OCI-LY3 (cell line): ENCODE results near the gene LRP5.

ENCODE experiments used
- H2AFZ ChIP-seq: fragments of 200-600, 300-600 bp; shearing (Covaris generic); 2 replicates; pipeline ENCODE4 v1.6.0; 2014; ENCODE audit warnings: antibody characterized with exemption, low read depth, low read length
- H3K27ac ChIP-seq: fragments of 200-600, 300-600 bp; sonication (generic); 2 replicates; pipeline ENCODE4 v1.5.1; 2014; ENCODE audit warnings: mild to moderate bottlenecking, low read length, moderate library complexity, mixed read lengths
- H3K27me3 ChIP-seq: fragments of 200-600, 300-600 bp; sonication (generic); 2 replicates; pipeline ENCODE4 v1.6.1; 2014; ENCODE audit warnings: low read depth, low read length, mixed read lengths
- H3K36me3 ChIP-seq: fragments of 200-600, 300-600 bp; sonication (generic); replicated peaks from 2 replicates; pipeline ENCODE3; 2014; ENCODE audit warnings: low read depth, low read length, mixed read lengths
- H3K4me1 ChIP-seq: fragments of 300-600, 200-600 bp; sonication (generic); 2 replicates; pipeline ENCODE4 v1.6.1; 2014; ENCODE audit warnings: low read length, mixed read lengths
- H3K4me2 ChIP-seq: fragments of 200-600, 300-600 bp; sonication (generic); 2 replicates; pipeline ENCODE4 v1.6.1; 2014; ENCODE audit warnings: low read length, mixed read lengths
- H3K4me3 ChIP-seq: fragments of 300-600, 200-600 bp; sonication (generic); 2 replicates; pipeline ENCODE4 v1.5.1; 2014; ENCODE audit warnings: antibody characterized with exemption, mild to moderate bottlenecking, low read length, moderate library complexity
- H3K79me2 ChIP-seq: fragments of 300-600, 200-600 bp; shearing (Covaris generic); 2 replicates; pipeline ENCODE4 v1.6.1; 2014; ENCODE audit warnings: mild to moderate bottlenecking, low read length, mixed read lengths
- H3K9ac ChIP-seq: fragments of 300-600, 200-600 bp; shearing (Covaris generic); 2 replicates; pipeline ENCODE4 v1.6.0; 2014; ENCODE audit warnings: mild to moderate bottlenecking, low read length, moderate library complexity
- H3K9me3 ChIP-seq: fragments of 200-600, 300-600 bp; shearing (Covaris generic); 2 replicates; pipeline ENCODE4 v1.6.1; 2014; ENCODE audit warnings: low read length, mixed read lengths; ENCODE audit not compliant: insufficient read depth
- H4K20me1 ChIP-seq: fragments of 200-600, 300-600 bp; sonication (generic); 2 replicates; pipeline ENCODE4 v1.6.1; 2016; ENCODE audit warnings: low read length, mixed read lengths; ENCODE audit not compliant: insufficient read depth
- EZH2phosphoT487 ChIP-seq: fragments of 200-600 bp; shearing (Covaris generic); IDR thresholded peaks from 2 replicates; pipeline ENCODE4 v1.6.1; 2018; ENCODE audit warnings: antibody characterized with exemption, mixed run types, low read depth
- TF ChIP-seq, protein P1 (sequence below): fragments of 200-600, 300-600 bp; sonication (generic); IDR thresholded peaks from 2 replicates; pipeline ENCODE4 v1.5.1; 2014; ENCODE audit warnings: antibody characterized with exemption, low read length, low read depth

Gene LRP5

DNA sequence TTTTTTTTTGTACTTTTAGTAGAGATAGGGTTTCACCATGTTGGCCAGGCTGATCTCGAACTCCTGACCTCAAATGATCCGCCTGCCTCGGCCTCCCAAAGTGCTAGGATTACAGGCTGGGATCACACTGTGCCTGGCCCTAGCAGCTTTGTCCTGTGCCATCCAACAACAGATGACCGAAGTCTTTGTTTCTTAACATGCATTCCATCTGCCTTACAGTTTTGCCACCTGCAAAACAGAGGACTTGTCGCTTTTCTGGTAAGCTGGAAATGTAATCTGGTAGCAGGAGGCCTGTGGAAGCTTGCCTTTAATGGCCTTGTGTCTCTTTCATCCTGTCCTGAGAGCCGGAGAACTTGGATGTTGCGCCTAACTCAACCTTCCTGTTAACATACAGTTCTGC, 89.5 kb downstream of the LRP5 start:
- Histone ChIP-seq H2AFZ (no peak overlapping the region), H3K4me3 (no peak overlapping the region), H3K79me2 (no peaks in the 10 kb centered on the region), H3K36me3 (peaks cover 13% of the 10 kb centered on the region), H3K9me3 (no peaks in the 10 kb centered on the region), H4K20me1 (no peaks in the 10 kb centered on the region), H3K4me1 (peaks cover 8% of the 10 kb centered on the region), H3K9ac (no peak overlapping the region), H3K4me2 (no peak overlapping the region), H3K27ac (no peak overlapping the region), H3K27me3 (no peaks in the 10 kb centered on the region)
- TF ChIP-seq EZH2phosphoT487: no peak
- TF ChIP-seq, protein P1, sequence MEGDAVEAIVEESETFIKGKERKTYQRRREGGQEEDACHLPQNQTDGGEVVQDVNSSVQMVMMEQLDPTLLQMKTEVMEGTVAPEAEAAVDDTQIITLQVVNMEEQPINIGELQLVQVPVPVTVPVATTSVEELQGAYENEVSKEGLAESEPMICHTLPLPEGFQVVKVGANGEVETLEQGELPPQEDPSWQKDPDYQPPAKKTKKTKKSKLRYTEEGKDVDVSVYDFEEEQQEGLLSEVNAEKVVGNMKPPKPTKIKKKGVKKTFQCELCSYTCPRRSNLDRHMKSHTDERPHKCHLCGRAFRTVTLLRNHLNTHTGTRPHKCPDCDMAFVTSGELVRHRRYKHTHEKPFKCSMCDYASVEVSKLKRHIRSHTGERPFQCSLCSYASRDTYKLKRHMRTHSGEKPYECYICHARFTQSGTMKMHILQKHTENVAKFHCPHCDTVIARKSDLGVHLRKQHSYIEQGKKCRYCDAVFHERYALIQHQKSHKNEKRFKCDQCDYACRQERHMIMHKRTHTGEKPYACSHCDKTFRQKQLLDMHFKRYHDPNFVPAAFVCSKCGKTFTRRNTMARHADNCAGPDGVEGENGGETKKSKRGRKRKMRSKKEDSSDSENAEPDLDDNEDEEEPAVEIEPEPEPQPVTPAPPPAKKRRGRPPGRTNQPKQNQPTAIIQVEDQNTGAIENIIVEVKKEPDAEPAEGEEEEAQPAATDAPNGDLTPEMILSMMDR: no peak

DNA sequence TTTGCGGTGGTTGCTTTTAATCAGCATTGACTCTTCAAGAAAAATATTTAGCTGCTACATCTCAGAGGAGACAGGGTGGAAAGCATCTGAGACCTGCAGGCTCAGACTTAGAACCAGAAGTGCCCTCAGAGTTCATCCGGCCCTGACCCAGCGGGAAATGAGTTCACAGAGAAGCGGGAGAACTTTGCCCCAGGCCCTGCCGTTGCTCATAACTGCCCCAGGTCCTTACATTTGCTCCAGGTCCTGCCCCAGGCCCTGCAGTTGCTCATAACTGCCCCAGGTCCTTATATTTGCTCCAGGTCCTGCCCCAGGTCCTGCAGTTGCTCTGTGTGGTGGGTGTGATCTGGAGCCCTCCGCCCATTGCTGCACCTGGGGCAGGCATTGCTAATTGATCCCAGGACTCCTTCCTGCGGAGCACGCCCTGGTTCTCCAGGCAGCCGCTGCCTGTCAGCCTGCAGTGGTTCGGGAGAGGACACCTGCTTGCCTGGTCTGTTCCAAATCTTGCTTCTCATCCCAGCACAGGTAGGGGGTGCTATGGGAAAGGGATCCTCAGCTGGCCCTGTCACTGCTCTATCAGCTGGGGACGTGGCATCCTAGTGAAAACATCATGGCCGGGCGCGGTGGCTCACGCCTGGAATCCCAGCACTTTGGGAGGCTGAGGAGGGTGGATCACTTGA, 90.1 kb downstream of the LRP5 start:
- no peak overlapping the region for H3K9ac ChIP-seq
- no peaks in the 10 kb centered on the region for H3K79me2 ChIP-seq
- H3K27ac ChIP-seq: no peak overlapping the region
- no peaks in the 10 kb centered on the region for H3K9me3 ChIP-seq
- H3K4me3 ChIP-seq: no peak overlapping the region
- H3K27me3 ChIP-seq: no peaks in the 10 kb centered on the region
- no peak overlapping the region for H3K4me2 ChIP-seq
- peaks cover 8% of the 10 kb centered on the region for H3K4me1 ChIP-seq
- peaks cover 14% of the 10 kb centered on the region for H3K36me3 ChIP-seq
- no peaks in the 10 kb centered on the region for H4K20me1 ChIP-seq
- TF ChIP-seq, protein P1: peak; percentile 29
- TF ChIP-seq EZH2phosphoT487: no peak
- no peak overlapping the region for H2AFZ ChIP-seq

DNA sequence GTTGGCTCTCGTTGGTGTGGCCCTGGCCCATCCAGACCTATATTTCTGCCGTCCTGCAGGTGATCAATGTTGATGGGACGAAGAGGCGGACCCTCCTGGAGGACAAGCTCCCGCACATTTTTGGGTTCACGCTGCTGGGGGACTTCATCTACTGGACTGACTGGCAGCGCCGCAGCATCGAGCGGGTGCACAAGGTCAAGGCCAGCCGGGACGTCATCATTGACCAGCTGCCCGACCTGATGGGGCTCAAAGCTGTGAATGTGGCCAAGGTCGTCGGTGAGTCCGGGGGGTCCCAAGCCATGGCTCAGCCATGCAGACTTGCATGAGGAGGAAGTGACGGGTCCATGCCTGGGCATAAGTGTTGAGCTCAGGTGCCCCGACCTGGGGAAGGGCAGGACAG, 91.0 kb downstream of the LRP5 start:
- Histone ChIP-seq H3K27ac (no peak overlapping the region), H3K9ac (no peak overlapping the region), H3K4me3 (no peak overlapping the region), H3K36me3 (peaks cover 17% of the 10 kb centered on the region), H3K4me2 (no peak overlapping the region), H3K4me1 (peaks cover 1% of the 10 kb centered on the region), H4K20me1 (no peaks in the 10 kb centered on the region), H2AFZ (no peak overlapping the region), H3K9me3 (no peaks in the 10 kb centered on the region), H3K27me3 (no peaks in the 10 kb centered on the region), H3K79me2 (no peaks in the 10 kb centered on the region)
- no peak for TF ChIP-seq EZH2phosphoT487
- TF ChIP-seq, protein P1: no peak

DNA sequence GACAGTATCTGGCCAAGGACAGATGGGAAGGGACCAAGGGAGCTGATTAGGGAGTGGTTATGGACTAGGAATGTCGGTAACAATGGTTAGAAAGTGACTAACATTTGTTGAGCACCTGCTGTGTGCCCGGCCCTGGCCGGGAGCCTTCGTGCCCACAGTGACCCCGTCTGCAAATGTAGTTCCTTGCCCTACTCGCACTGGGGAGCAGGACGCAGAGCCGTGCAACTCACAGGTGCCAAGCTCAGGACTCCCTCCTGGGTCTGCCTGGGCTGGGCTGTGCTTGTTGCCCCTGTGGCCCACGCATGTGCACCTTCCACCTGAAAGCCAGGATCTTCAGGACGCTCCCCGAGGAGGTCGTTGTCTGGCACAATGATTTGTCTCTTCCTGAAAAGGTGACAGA, 91.4 kb downstream of the LRP5 start:
- no peaks in the 10 kb centered on the region for H4K20me1 ChIP-seq
- no peaks in the 10 kb centered on the region for H3K4me1 ChIP-seq
- H3K27ac ChIP-seq: no peak overlapping the region
- H3K9ac ChIP-seq: no peak overlapping the region
- no peaks in the 10 kb centered on the region for H3K9me3 ChIP-seq
- TF ChIP-seq EZH2phosphoT487: no peak
- TF ChIP-seq, protein P1: no peak
- H2AFZ ChIP-seq: no peak overlapping the region
- H3K36me3 ChIP-seq: peaks cover 18% of the 10 kb centered on the region
- no peaks in the 10 kb centered on the region for H3K27me3 ChIP-seq
- H3K79me2 ChIP-seq: no peaks in the 10 kb centered on the region
- H3K4me2 ChIP-seq: no peak overlapping the region
- H3K4me3 ChIP-seq: no peak overlapping the region
